Measurements from ENCODE around the gene TPX2. TPM values are rescaled to one million over a fixed set of nuclear protein-coding genes. Genes with fewer than 3 reads are reported as not detected.

The TPX2 gene
- total and polyA plus RNA-seq, 2 of the 8 experiments (the other 6 are each of a cell fraction or from before 2014, with no cell fraction given): 43.6 to 125 TPM

GRCh38 chr20:31738729-31739549 is at the start of gene TPX2 (continued):
- peak; percentile 92 to 98 for TF ChIP-seq SIN3A (conservative IDR thresholded peaks at IDR 0.05 in 1 of 2, IDR thresholded peaks at IDR 0.05 in 1 of 2; ENCODE audit: low read depth in 1 of 2, low read length in 2 of 2)
- no peak for TF ChIP-seq RFX5 (IDR thresholded peaks at IDR 0.05; ENCODE audit: borderline replicate concordance, low read depth, low read length)
